SK-N-SH (cell line): Measurements from ENCODE around the gene PRR19. TPM values are rescaled to one million over a fixed set of nuclear protein-coding genes. Genes with fewer than 3 reads are reported as not detected.
A peak's percentile ranks its signal among the peaks of the same experiment; 100 is the strongest.

Experiments
- CTCF ChIA-PET: fragments of 300-600, 350-600 bp; formaldehyde crosslinking; extraction: SDS; loops from one replicate; lab custom pipeline; 2021; lab: Yijun Ruan, JAX
- POLR2A ChIA-PET: fragments of 350-600 bp; sonication (Branson Sonifier 250); formaldehyde crosslinking; extraction: SDS; loops from one replicate; lab custom pipeline; 2020; ENCODE audit warnings: antibody characterized with exemption, inconsistent platforms; lab: Yijun Ruan, JAX
- DNase-seq: peaks from one replicate; pipeline ENCODE4 v3.0.0; 2012
- H2AFZ ChIP-seq: fragments of 200-600 bp; sonication (generic); 2 replicates; pipeline ENCODE4 v1.8.1; 2016; ENCODE audit warnings: antibody characterized with exemption, mild to moderate bottlenecking, low read depth
- H3F3A ChIP-seq: fragments of 200-600 bp; sonication (generic); replicated peaks from 2 replicates; pipeline ENCODE3; 2016; ENCODE audit warnings: antibody characterized with exemption, mild to moderate bottlenecking; ENCODE audit not compliant: insufficient read depth
- H3K27ac ChIP-seq, 2 experiments: fragments of 200-500 bp in 1 of 2; fragments of 200-600 bp in 1 of 2; sonication (Bioruptor generic) in 1 of 2; sonication (generic), shearing (Covaris generic) in 1 of 2; 2 replicates each; pipeline versions ENCODE4 v1.5.1 to v1.6.1; 2014 to 2016; ENCODE audit warnings: low read depth in 2 of 2, inconsistent platforms in 1 of 2, low read length in 1 of 2, mild to moderate bottlenecking in 1 of 2, mixed read lengths in 1 of 2
- H3K27me3 ChIP-seq: fragments of 200-600 bp; sonication (generic), shearing (Covaris generic); 2 replicates; pipeline ENCODE4 v1.6.1; 2016; ENCODE audit warnings: mixed run types; ENCODE audit not compliant: insufficient read depth
- H3K36me3 ChIP-seq, 2 experiments: fragments of 200-500 bp in 1 of 2; fragments of 200-600 bp in 1 of 2; sonication (Bioruptor generic) in 1 of 2; sonication (generic) in 1 of 2; replicated peaks in 1 of 2; 2 replicates each; pipeline versions ENCODE3 to v1.5.1; 2014 to 2016; ENCODE audit warnings: low read length in 1 of 2, mild to moderate bottlenecking in 1 of 2; ENCODE audit not compliant: insufficient read depth in 2 of 2, control insufficient read depth in 1 of 2
- H3K4me1 ChIP-seq, 2 experiments: fragments of 200-500 bp in 1 of 2; fragments of 200-600 bp in 1 of 2; sonication (Bioruptor generic) in 1 of 2; sonication (generic), shearing (Covaris generic) in 1 of 2; 2 replicates each; pipeline versions ENCODE4 v1.5.1 to v1.6.1; 2014 to 2016; ENCODE audit warnings: low read depth in 1 of 2, low read length in 1 of 2, mixed run types in 1 of 2; ENCODE audit not compliant: insufficient read depth in 2 of 2, control insufficient read depth in 1 of 2
- H3K4me2 ChIP-seq: fragments of 200-600 bp; sonication (generic), shearing (Covaris generic); 2 replicates; pipeline ENCODE4 v1.6.1; 2017; ENCODE audit warnings: mixed run types
- H3K4me3 ChIP-seq, 2 experiments: fragments of 200-500 bp in 1 of 2; fragments of 200-600 bp in 1 of 2; sonication (Bioruptor generic) in 1 of 2; sonication (generic), shearing (Covaris generic) in 1 of 2; 2 replicates each; pipeline versions ENCODE4 v1.5.1 to v1.8.1; 2014 to 2016; ENCODE audit warnings: low read depth in 2 of 2, inconsistent platforms in 1 of 2, low read length in 1 of 2, mild to moderate bottlenecking in 1 of 2, mixed read lengths in 1 of 2, moderate library complexity in 1 of 2
- H3K79me2 ChIP-seq: fragments of 200-600 bp; sonication (generic); 2 replicates; pipeline ENCODE4 v1.8.1; 2017; ENCODE audit warnings: mild to moderate bottlenecking; ENCODE audit not compliant: insufficient read depth
- H3K9ac ChIP-seq: fragments of 200-600 bp; sonication (generic); 2 replicates; pipeline ENCODE4 v1.6.1; 2017; ENCODE audit warnings: mixed run types
- H3K9me2 ChIP-seq: fragments of 200-600 bp; sonication (generic); 2 replicates; pipeline ENCODE4 v1.6.1; 2017; ENCODE audit warnings: mixed run types
- H3K9me3 ChIP-seq: fragments of 200-600 bp; sonication (generic); 2 replicates; pipeline ENCODE4 v1.6.1; 2017; ENCODE audit warnings: mixed run types, mild to moderate bottlenecking, moderate library complexity
- H4K20me1 ChIP-seq: fragments of 200-600 bp; sonication (generic); 2 replicates; pipeline ENCODE4 v1.6.1; 2017; ENCODE audit warnings: mild to moderate bottlenecking, mixed run types; ENCODE audit not compliant: insufficient read depth
- CHD2 ChIP-seq: fragments of 150-350 bp; IDR thresholded peaks from 2 replicates; pipeline ENCODE4 v1.6.1; 2018; ENCODE audit warnings: low read length; ENCODE audit not compliant: partially characterized antibody
- CTCF ChIP-seq: fragments of 200-600 bp; sonication (generic); IDR thresholded peaks from 2 replicates; pipeline ENCODE4 v1.6.1; 2017; ENCODE audit warnings: antibody characterized with exemption, mild to moderate bottlenecking, moderate library complexity
- ELF1 ChIP-seq: IDR thresholded peaks from 2 replicates; pipeline ENCODE4 v1.4.0; 2012
- EP300 ChIP-seq, 2 experiments: IDR thresholded peaks; 2 replicates each; pipeline versions ENCODE4 v1.4.0 to v1.6.1; 2012; ENCODE audit warnings: borderline replicate concordance in 1 of 2, low read depth in 1 of 2, low read length in 1 of 2
- EZH2phosphoT487 ChIP-seq: fragments of 200-600 bp; sonication (generic); IDR thresholded peaks from 2 replicates; pipeline ENCODE4 v1.6.1; 2017; ENCODE audit warnings: low read depth, mixed run types, mild to moderate bottlenecking, antibody characterized with exemption, moderate library complexity, borderline replicate concordance
- FOSL2 ChIP-seq: IDR thresholded peaks from 2 replicates; pipeline ENCODE4 v1.4.0; 2012; ENCODE audit warnings: low read depth, mild to moderate bottlenecking, moderate library complexity, borderline replicate concordance
- GATA2 ChIP-seq: sonication (generic); formaldehyde crosslinking; IDR thresholded peaks from 2 replicates; pipeline ENCODE4 v1.5.0; 2020; ENCODE audit warnings: mild to moderate bottlenecking, missing genetic modification reagents
- IRF3 ChIP-seq: fragments of 150-350 bp; IDR thresholded peaks from 2 replicates; pipeline ENCODE4 v1.6.1; 2016; ENCODE audit warnings: mild to moderate bottlenecking, low read depth, low read length
- MAX ChIP-seq: IDR thresholded peaks from 2 replicates; pipeline ENCODE4 v1.4.0; 2012; ENCODE audit warnings: low read depth
- NRF1 ChIP-seq: IDR thresholded peaks from 2 replicates; pipeline ENCODE4 v1.6.1; 2012; ENCODE audit warnings: low read depth, mild to moderate bottlenecking, low read length
- REST ChIP-seq: IDR thresholded peaks from 2 replicates; pipeline ENCODE4 v1.6.1; 2012; ENCODE audit warnings: mild to moderate bottlenecking, low read depth, low read length, moderate library complexity
- RFX5 ChIP-seq: IDR thresholded peaks from 2 replicates; pipeline ENCODE4 v1.6.1; 2012; ENCODE audit warnings: mild to moderate bottlenecking, improper control_type of control experiment, low read length
- SIN3A ChIP-seq: IDR thresholded peaks from 2 replicates; pipeline ENCODE4 v1.6.1; 2012; ENCODE audit warnings: low read depth, mild to moderate bottlenecking, low read length, moderate library complexity, borderline replicate concordance
- TAF1 ChIP-seq: IDR thresholded peaks from 2 replicates; pipeline ENCODE4 v1.6.1; 2012; ENCODE audit warnings: low read depth, mild to moderate bottlenecking, low read length, moderate library complexity, borderline replicate concordance
- WGBS: methylation state at CpG from one replicate; pipeline ENCODE4 v1.1.6; 2017; ENCODE audit warnings: low lambda C conversion rate; 5-methylcytosine and 5-hydroxymethylcytosine counted together
- polyA plus RNA-seq, 3 experiments: library from polyadenylated mRNA; depleted of rRNA; stranded (reverse); fragments of >200 nt; gene quantifications; 2 replicates each; pipeline ENCODE4 v1.2.3, GENCODE V29; 2012

The PRR19 gene
- polyA plus RNA-seq, 1 of the 3 experiments (the other 2 are of a cell fraction) = 1.3 TPM

GRCh38 chr19:42275517-42275916, 26.4 kb upstream of the PRR19 start:
- Histone ChIP-seq H3K9me2 (no peaks in the 10 kb centered on the region), H3K9me3 (no peaks in the 10 kb centered on the region), H3F3A (peaks cover 31% of the 10 kb centered on the region), H3K4me2 (peak overlapping the region; percentile 55), H3K4me3 (no peak overlapping the region), H3K4me1 (peaks cover 36 to 63% of the 10 kb centered on the region in 2 experiments; a peak in 3 of 4 replicates), H3K79me2 (peaks cover 89% of the 10 kb centered on the region), H3K27ac (peak overlapping the region in 1 of 2 experiments; percentile 96; a peak in 1 of 4 replicates), H4K20me1 (no peaks in the 10 kb centered on the region), H3K27me3 (no peaks in the 10 kb centered on the region), H3K9ac (no peak overlapping the region), H3K36me3 (peaks cover 13 to 39% of the 10 kb centered on the region in 2 experiments), H2AFZ (no peak overlapping the region)
- no peak for DNase-seq
- TF ChIP-seq GATA2 (CRISPR knock-in tag) = no peak
- TF ChIP-seq EZH2phosphoT487 = no peak
- no peak for TF ChIP-seq RFX5
- TF ChIP-seq SIN3A = no peak
- TF ChIP-seq FOSL2 = no peak
- no peak for TF ChIP-seq CTCF
- no peak for TF ChIP-seq NRF1
- no peak for TF ChIP-seq TAF1
- TF ChIP-seq IRF3 = no peak
- no peak for TF ChIP-seq CHD2
- no peak for TF ChIP-seq MAX
- TF ChIP-seq EP300 (IDR thresholded peaks at IDR 0.05; ENCODE audit: borderline replicate concordance in 1 of 2, low read depth in 1 of 2, low read length in 1 of 2) = no peak
- no peak for TF ChIP-seq ELF1
- no peak for TF ChIP-seq REST
- WGBS = 90% methylated on average over 3 of the region's 3 CpGs
- ChIA-PET CTCF (interaction anchor here (1.1 kb wide), 1 partner anchor 36 kb away, joined by 4 read pairs; no protein-coding TSS in a partner anchor), POLR2A (no interaction called here)
